ENCODE data around the gene DHRSX.
"Not testable (repeated sequence)": the region's sequence is repeated elsewhere in the genome, so short reads cannot be mapped to it uniquely, and the experiment has no call there.

Gene DHRSX

DNA sequence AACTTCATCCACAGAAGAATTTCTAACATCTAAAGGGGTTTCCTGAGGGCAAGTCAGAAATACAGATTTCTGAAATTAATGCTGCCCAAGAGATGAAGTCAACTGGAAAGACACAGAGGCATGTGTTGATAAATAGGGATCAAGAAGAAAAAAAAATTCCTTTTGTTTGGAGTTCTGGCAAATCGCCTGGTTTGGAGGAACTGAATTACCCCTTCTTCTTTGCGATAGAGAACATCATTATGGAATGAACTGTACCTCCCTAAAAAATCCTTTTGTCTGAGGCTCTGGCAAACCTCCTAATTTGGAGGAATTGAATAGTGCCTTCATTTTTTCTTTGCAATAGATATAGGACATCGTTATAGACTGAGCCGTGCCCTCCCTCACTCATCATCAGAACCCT, 200.9 kb downstream of the DHRSX start:
- DNase-seq: no peak

GRCh38 chrX:2286731-2287130, 214.0 kb downstream of the DHRSX start:
- no peak for DNase-seq

- no peak for DNase-seq
These were observed 216.2 kb downstream of the DHRSX start for GRCh38 chrX:2284601-2285000.

DNA sequence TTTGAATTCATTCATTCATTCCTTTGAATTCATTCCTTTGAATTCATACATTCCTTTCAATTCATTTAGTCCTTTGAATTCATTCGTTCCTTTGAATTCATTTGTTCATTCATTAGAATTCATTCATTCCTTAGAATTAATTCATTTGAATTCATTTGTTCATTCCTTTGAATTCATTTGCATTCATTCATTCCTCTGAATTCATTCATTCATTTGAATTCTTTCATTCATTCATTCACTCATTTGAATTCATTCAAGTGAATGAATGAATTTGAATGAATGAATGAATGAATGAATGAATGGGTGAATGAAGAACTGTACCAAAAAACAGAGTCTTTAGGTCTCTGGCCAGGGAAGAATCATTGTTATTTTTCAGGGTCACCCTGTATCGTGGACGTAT, 216.6 kb downstream of the DHRSX start:
- DNase-seq: no peak

GRCh38 chrX:2283111-2283859, 217.5 kb downstream of the DHRSX start:
- DNase-seq: no peak

GRCh38 chrX:2282490-2283090, 218.2 kb downstream of the DHRSX start:
- DNase-seq: no peak

GRCh38 chrX:2272337-2272736, 228.4 kb downstream of the DHRSX start:
- no peak for DNase-seq

DNA sequence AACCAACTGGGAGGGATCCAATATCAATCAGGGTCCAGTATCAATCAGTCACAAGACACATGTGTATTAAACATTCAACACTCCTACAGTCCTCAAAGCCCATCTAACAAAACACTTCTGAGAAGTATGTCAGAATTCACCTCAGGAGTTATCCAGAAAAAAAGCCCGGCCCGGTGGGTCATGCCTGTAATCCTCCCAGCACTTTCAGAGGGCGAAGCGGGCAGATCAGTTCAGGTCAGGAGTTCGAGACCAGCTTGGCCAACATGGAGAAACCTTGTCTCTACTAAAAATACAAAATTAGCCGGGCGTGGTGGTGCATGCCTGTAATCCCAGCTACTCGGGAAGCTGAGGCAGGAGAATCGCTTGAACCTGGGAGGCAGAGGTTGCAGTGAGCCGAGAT, 229.2 kb downstream of the DHRSX start:
- DNase-seq: not testable (repeated sequence)

- DNase-seq: not testable (repeated sequence)
These were observed 230.0 kb downstream of the DHRSX start for GRCh38 chrX:2270783-2271182.

DNA sequence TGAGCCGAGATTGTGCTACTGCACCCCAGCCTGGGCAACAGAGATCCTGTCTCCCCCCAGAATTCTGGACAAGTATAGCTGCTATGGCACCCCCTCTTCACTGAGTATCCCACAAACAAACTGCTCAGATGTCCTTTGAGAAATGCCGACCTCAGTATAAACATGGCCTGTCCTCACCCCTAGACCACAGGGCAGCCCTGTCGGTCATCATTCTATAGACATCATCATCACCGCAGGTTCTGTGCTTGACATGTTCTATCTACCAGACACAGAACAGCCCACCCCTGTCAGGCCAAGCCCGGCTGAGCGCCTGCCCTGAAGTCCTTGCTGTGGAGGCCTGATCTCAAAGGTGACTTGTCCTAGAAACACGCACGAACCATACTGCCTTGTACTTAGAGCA, 232.9 kb downstream of the DHRSX start:
- no peak for DNase-seq

GRCh38 chrX:2266445-2267349, 234.1 kb downstream of the DHRSX start:
- DNase-seq: no peak

DNA sequence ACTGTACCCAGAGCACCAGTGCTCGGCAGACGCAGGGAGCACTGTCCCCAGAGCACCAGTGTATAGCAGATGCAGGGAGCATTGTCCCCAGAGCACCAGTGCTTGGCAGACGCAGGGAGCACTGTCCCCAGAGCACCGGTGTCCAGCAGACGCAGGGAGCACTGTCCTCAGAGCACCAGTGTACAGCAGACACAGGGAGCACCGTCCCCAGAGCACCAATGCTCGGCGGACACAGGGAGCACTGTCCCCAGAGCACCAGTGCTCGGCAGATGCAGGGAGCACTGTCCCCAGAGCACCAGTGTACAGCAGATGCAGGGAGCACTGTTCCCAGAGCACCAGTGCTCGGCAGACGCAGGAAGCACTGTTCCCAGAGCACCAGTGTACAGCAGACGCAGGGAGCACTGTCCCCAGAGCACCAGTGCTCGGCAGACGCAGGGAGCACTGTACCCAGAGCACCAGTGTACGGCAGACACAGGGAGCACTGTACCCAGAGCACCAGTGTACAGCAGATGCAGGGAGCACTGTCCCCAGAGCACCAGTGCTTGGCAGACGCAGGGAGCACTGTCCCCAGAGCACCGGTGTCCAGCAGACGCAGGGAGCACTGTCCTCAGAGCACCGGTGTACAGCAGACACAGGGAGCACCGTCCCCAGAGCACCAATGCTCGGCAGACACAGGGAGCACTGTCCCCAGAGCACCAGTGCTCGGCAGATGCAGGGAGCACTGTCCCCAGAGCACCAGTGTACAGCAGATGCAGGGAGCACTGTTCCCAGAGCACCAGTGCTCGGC, 234.9 kb downstream of the DHRSX start:
- DNase-seq: not testable (repeated sequence)

GRCh38 chrX:2264179-2265030, 236.4 kb downstream of the DHRSX start:
- DNase-seq: no peak

- no peak for DNase-seq
These were observed 237.6 kb downstream of the DHRSX start for GRCh38 chrX:2263203-2263602.

GRCh38 chrX:2262668-2263055, 238.1 kb downstream of the DHRSX start:
- no peak for DNase-seq

DNA sequence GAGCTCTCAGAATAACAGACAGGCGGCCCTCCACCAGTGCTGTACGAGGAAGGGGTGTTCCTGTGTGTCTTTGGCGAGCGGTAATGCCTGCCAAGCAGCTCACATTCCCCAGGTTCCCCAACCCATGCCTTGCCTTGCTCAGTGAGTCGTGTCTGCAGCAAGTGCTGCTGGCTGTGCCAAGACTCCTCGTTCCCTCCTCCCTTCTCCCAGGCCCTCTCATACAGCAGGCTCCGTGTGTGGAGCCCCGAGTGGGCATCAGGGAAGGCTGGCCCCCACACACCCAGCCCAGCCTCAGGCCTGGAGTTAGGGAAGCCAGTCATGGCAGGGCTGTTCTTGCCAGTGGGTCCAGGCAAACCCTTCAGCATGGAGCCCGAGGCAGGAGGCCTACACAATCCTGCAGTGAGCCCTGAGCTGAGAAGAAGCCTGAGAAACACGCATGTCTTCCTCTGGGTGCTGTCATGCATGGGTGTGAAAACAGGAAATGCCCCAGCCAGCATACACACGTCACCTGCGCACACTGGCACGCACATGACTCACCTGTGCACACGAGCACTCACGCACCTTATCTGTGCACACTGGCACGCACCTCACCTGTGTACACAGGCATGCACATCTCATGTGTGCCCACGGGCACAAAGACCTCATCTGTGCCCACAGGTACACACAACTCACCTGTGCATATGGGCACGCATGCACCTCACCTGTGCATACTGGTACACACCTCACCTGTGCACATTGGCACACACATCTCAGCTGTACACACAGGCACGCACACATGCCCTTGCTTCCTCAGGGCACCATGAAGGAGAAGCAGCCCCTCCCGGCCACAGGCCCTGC, 238.7 kb downstream of the DHRSX start:
- DNase-seq: no peak

DNA sequence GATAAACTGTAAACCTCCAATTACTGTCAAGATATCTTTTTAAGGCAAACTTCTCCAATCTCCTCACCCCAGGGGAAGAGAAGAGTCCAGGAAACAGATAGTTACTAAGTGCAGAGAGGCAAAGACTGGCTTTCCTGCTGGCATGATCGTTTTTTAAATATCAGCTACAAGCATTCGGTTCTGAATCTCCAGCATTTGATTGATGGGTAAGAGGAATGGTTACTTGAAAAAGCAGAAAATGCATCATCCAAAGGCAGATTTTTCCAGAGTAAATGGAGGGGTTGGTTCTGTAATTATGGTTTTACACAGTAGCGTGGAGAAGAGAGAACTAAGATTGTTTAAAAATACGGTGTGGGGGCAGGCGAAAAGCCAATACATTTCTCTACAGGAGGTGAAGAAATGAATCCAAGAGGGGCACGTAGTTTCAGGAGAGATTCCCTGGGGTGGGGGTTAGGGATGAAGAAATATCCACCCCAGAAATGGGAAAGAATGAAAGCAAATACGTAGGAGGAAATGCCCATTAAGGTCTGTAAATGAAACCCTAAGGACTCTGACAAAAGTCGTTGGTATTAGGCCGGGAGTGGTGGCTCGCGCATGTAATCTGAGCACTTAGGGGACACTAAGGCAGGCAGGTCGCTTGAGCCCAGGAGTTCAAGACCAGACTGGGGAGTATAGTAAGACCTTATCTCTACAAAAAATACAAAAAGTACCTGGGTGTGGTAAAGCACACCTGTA, 248.3 kb downstream of the DHRSX start:
- DNase-seq: no peak

DNA sequence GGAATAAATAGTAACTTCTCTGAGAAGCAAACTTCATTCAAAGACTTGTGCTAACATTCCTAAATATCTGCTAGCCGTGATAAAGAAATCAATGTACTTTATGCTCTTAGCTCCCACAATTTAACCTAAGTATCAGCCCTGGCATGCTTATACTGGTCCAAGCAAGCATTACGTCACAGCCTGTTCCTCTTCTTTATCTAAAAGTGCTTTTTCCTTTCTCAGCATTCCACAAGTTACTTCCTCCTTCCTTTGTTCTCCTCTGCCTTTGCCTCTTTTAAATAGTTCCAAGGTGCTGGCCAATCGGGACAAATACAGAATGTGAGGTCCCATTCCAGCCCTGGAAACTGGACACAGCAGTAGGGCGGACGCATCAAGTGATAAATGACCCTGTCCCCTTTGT, 249.6 kb downstream of the DHRSX start:
- DNase-seq: no peak

DNA sequence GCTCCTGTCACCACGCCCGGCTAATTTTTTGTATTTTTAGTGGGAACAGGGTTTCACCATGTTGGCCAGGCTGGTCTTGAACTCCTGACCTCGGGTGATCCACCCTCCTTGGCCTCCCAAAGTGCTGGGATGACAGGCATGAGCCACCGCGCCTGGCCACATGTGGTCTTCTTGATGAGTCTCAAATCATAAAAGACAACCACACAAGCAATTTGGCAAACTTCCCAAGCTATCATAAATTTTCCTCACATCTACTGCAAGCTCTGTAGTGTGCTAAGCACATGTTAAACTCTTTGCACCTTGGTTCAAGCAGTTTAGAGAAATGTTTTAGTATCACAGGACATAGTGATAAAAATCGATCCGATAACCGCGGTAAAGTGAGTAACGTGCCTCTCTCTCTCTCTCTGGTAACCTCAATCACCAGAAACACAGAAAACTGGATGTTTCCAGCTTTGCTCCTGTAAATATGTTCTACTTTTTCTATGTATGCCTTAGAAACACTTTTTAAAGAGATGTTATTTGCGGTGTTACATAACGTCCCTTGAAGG, 256.8 kb downstream of the DHRSX start:
- DNase-seq: no peak

DNA sequence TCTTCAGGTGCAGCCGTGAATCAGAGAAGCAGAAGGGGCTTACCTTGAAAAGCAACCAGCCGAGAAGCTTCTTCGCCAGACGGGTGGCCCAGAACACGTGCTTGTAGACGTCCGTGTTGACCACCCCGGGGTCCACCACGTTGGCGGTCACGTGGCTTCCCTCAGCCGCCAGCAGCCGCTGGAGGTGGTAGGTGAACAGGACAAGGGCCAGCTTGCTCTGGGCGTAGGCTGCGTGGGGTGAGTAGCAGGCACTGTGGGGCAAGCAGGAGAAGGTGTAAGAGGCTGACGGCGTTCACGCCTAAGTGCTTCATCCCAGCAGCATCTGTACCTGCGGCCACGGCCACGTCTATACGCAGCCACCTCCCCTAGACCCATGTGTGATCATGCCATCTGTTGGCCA, 257.8 kb downstream of the DHRSX start:
- DNase-seq: no peak
